ENCODE data around the gene HMGCS1.

HMGCS1 gene

DNA sequence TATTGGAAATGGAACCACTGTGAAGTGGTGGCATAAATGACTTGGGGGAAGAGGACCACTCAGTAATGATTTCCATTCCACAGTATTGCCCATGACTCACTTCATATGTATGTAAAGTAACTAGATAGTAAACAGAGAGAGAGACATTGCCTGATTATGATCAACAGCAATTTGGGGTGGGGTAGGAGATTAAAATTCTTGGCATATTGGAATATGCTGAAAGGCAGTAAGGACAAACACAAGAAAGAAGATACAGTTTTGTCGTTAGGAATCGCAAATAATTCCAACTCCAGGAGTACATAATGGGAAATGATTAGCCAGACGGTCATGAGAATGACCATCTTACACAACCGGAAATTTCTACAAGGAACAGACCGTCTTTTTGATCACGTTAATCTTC lies 1.5 kb upstream of the HMGCS1 start:
- Histone ChIP-seq H3K4me3 (ENCODE audit: severe bottlenecking) (no peak overlapping the region), H3K9me3 (ENCODE audit: severe bottlenecking) (no peaks in the 10 kb centered on the region), H3K4me1 (ENCODE audit: insufficient read depth, poor library complexity, severe bottlenecking) (peaks cover 34% of the 10 kb centered on the region), H3K36me3 (ENCODE audit: low read depth) (peaks cover 34% of the 10 kb centered on the region), H3K27ac (ENCODE audit: poor library complexity, severe bottlenecking) (peak overlapping the region; percentile 98), H3K27me3 (ENCODE audit: insufficient read depth, poor library complexity, severe bottlenecking) (no peaks in the 10 kb centered on the region)
- TF ChIP-seq, protein P1, sequence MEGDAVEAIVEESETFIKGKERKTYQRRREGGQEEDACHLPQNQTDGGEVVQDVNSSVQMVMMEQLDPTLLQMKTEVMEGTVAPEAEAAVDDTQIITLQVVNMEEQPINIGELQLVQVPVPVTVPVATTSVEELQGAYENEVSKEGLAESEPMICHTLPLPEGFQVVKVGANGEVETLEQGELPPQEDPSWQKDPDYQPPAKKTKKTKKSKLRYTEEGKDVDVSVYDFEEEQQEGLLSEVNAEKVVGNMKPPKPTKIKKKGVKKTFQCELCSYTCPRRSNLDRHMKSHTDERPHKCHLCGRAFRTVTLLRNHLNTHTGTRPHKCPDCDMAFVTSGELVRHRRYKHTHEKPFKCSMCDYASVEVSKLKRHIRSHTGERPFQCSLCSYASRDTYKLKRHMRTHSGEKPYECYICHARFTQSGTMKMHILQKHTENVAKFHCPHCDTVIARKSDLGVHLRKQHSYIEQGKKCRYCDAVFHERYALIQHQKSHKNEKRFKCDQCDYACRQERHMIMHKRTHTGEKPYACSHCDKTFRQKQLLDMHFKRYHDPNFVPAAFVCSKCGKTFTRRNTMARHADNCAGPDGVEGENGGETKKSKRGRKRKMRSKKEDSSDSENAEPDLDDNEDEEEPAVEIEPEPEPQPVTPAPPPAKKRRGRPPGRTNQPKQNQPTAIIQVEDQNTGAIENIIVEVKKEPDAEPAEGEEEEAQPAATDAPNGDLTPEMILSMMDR (IDR thresholded peaks at IDR 0.05; ENCODE audit: poor library complexity, severe bottlenecking) = no peak
- DNase-seq (ENCODE audit: low spot score) (no peak), ATAC-seq (ENCODE audit: low read depth) (no peak)

DNA sequence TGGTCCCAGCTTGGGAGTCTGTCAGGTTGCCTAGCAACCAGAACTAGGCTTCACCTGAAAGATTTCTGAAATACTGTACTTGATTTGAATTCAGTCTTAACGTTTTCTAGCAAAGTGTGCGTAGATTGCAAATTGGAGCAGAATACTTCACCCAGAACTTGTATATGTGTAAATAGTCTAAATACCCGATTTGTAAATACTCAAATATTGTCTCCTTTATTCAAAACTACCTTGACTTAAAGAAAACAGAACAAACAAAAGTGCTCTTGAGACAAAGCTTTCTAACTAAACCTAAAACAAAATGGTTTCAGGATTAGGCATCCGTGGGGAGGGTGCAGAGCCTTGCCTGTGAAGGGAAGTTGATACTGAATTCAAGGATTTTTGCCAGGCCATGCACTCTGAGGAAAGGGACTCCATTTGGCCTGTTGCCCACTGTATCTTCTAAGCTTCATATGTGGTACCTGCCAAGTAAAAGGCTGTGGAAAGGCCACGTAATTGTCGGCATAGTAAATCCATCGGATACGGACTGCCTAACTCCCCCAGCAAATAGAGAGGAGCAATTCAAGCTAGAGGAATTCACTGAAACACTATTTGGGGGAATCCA lies 744 bp upstream of the HMGCS1 start:
- H3K4me3 ChIP-seq (ENCODE audit: severe bottlenecking) = no peak overlapping the region
- H3K4me1 ChIP-seq (ENCODE audit: insufficient read depth, poor library complexity, severe bottlenecking) = peaks cover 42% of the 10 kb centered on the region
- DNase-seq (ENCODE audit: low spot score) = no peak
- H3K36me3 ChIP-seq (ENCODE audit: low read depth) = peaks cover 42% of the 10 kb centered on the region
- no peak for ATAC-seq (ENCODE audit: low read depth)
- peak overlapping the region; percentile 98 for H3K27ac ChIP-seq (ENCODE audit: poor library complexity, severe bottlenecking)
- TF ChIP-seq, protein P1 (IDR thresholded peaks at IDR 0.05; ENCODE audit: poor library complexity, severe bottlenecking) = no peak
- H3K9me3 ChIP-seq (ENCODE audit: severe bottlenecking) = no peaks in the 10 kb centered on the region
- H3K27me3 ChIP-seq (ENCODE audit: insufficient read depth, poor library complexity, severe bottlenecking) = no peaks in the 10 kb centered on the region

DNA sequence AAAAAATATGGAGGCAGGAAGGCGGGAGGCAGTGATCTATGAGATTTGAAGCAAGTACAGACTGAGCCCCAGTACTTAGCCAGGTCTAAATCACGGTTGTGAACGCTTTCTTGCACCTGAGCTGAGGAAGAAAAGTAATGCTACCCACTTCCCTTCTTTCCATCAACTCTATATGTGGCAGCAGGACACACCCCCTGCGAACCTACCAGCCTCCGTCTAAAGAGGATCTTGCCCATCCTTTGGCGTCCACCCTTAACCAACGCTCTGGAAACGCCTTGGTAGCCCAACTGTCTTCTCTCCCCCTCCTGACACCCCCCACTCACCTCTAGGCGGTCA lies 545 bp downstream of the HMGCS1 start:
- peaks cover 55% of the 10 kb centered on the region for H3K4me1 ChIP-seq (ENCODE audit: insufficient read depth, poor library complexity, severe bottlenecking)
- H3K27ac ChIP-seq (ENCODE audit: poor library complexity, severe bottlenecking) = peak overlapping the region; percentile 98
- H3K9me3 ChIP-seq (ENCODE audit: severe bottlenecking) = no peaks in the 10 kb centered on the region
- TF ChIP-seq, protein P1 (IDR thresholded peaks at IDR 0.05; ENCODE audit: poor library complexity, severe bottlenecking) = no peak
- peaks cover 55% of the 10 kb centered on the region for H3K36me3 ChIP-seq (ENCODE audit: low read depth)
- no peaks in the 10 kb centered on the region for H3K27me3 ChIP-seq (ENCODE audit: insufficient read depth, poor library complexity, severe bottlenecking)
- ATAC-seq (ENCODE audit: low read depth) (no peak), DNase-seq (ENCODE audit: low spot score) (no peak)
- H3K4me3 ChIP-seq (ENCODE audit: severe bottlenecking) = peak overlapping the region; percentile 74

DNA sequence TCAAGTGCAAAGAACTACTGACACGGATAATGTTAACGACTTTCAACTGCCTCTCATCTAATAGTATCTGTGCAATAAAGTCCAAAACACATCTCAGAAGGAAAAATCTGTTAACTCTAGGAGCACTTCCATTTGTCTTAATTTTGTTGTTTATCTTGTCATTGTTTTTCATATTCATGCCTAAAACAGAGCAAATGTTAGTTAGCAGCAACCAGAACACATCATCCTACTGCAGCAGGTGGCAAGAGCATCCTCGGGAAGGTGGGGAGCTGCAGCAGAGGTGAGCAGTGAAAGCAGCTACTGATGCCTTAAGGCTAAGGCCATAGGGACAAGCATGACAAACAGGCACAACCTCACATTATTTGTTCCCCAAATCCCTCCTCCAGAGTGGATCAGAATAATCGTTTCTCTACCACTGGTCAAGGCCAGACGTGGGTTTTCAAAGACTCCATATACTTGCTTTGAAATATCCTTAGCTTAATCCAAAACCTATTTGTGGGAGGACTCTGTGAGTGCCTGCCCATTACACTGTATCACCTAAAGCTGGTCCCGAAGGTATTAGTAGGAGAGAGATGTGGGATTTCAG lies 1.0 kb downstream of the HMGCS1 start:
- peak overlapping the region; percentile 98 for H3K27ac ChIP-seq (ENCODE audit: poor library complexity, severe bottlenecking)
- H3K4me1 ChIP-seq (ENCODE audit: insufficient read depth, poor library complexity, severe bottlenecking) = peaks cover 60% of the 10 kb centered on the region
- DNase-seq (ENCODE audit: low spot score) (no peak), ATAC-seq (ENCODE audit: low read depth) (no peak)
- no peaks in the 10 kb centered on the region for H3K27me3 ChIP-seq (ENCODE audit: insufficient read depth, poor library complexity, severe bottlenecking)
- H3K9me3 ChIP-seq (ENCODE audit: severe bottlenecking) = no peaks in the 10 kb centered on the region
- TF ChIP-seq, protein P1 (IDR thresholded peaks at IDR 0.05; ENCODE audit: poor library complexity, severe bottlenecking) = no peak
- H3K4me3 ChIP-seq (ENCODE audit: severe bottlenecking) = peak overlapping the region; percentile 74
- H3K36me3 ChIP-seq (ENCODE audit: low read depth) = peaks cover 60% of the 10 kb centered on the region

DNA sequence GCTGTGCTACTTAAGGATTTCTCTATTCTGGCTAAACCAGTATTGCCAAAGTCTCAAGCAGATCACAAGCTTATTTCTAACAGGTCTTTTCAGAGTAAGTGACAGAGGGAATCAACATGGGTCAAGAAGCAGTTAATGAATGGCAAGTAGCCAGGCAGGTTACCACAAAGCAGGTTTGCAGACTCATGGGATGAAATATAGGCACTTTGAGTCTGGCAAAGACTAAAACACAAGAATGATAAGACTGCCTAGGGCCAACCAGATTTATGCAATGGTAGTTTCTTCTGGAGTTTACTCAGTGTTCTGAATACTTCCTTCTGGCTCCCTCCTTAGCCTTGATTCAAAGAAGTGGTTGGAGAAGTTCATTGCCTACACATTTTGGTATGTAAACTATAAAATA lies 3.6 kb downstream of the HMGCS1 start:
- Histone ChIP-seq H3K4me3 (ENCODE audit: severe bottlenecking) (peak overlapping the region; percentile 74), H3K27ac (ENCODE audit: poor library complexity, severe bottlenecking) (peak overlapping the region; percentile 98), H3K36me3 (ENCODE audit: low read depth) (peaks cover 85% of the 10 kb centered on the region), H3K27me3 (ENCODE audit: insufficient read depth, poor library complexity, severe bottlenecking) (no peaks in the 10 kb centered on the region), H3K4me1 (ENCODE audit: insufficient read depth, poor library complexity, severe bottlenecking) (peaks cover 63% of the 10 kb centered on the region), H3K9me3 (ENCODE audit: severe bottlenecking) (no peaks in the 10 kb centered on the region)
- no peak for DNase-seq (ENCODE audit: low spot score)
- no peak for ATAC-seq (ENCODE audit: low read depth)
- TF ChIP-seq, protein P1 (IDR thresholded peaks at IDR 0.05; ENCODE audit: poor library complexity, severe bottlenecking) = no peak
